ENCODE measurements around the gene USP17L19.
"Not testable (repeated sequence)": the region's sequence is repeated elsewhere in the genome, so short reads cannot be mapped to it uniquely, and the experiment has no call there.

Gene USP17L19

GRCh38 chr4:9253078-9253477, at the start of gene USP17L19:
Gene USP17L19 (plus strand): TSS chr4:9253378. CDS start chr4:9253378, 0 bp downstream.
- DNase-seq (ENCODE audit: low read depth in 2 of 2) = not testable (repeated sequence)

- DNase-seq (ENCODE audit: low read depth in 2 of 2) = not testable (repeated sequence)
These were observed 42.8 kb upstream of the USP17L19 start, which contains the start of gene USP17L10 for GRCh38 chr4:9210357-9210756. Gene USP17L10 (plus strand): TSS chr4:9210657. CDS start chr4:9210657, 0 bp downstream.

- DNase-seq (ENCODE audit: low read depth in 2 of 2) = not testable (repeated sequence)
These were observed 38.5 kb upstream of the USP17L19 start for GRCh38 chr4:9214701-9215100.

- DNase-seq (ENCODE audit: low read depth in 2 of 2) = not testable (repeated sequence)
These were observed 38.1 kb upstream of the USP17L19 start, which contains the start of gene USP17L11 for GRCh38 chr4:9215105-9215504. Gene USP17L11 (plus strand): TSS chr4:9215405. CDS start chr4:9215405, 0 bp downstream.

GRCh38 chr4:9219852-9220251, 33.3 kb upstream of the USP17L19 start, which contains the start of gene USP17L12:
Gene USP17L12 (plus strand): TSS chr4:9220152. CDS start chr4:9220152, 0 bp downstream.
- not testable (repeated sequence) for DNase-seq (ENCODE audit: low read depth in 2 of 2)

GRCh38 chr4:9224596-9224995, 28.6 kb upstream of the USP17L19 start, which contains the start of gene USP17L13:
Gene USP17L13 (plus strand): TSS chr4:9224896. CDS start chr4:9224896, 0 bp downstream.
- not testable (repeated sequence) for DNase-seq (ENCODE audit: low read depth in 2 of 2)

GRCh38 chr4:9230249-9230648, 22.9 kb upstream of the USP17L19 start:
- DNase-seq (ENCODE audit: low read depth in 2 of 2) = not testable (repeated sequence)

GRCh38 chr4:9234085-9234484, 19.1 kb upstream of the USP17L19 start, which contains the start of gene USP17L15:
Gene USP17L15 (plus strand): TSS chr4:9234385. CDS start chr4:9234385, 0 bp downstream.
- not testable (repeated sequence) for DNase-seq (ENCODE audit: low read depth in 2 of 2)

- not testable (repeated sequence) for DNase-seq (ENCODE audit: low read depth in 2 of 2)
These were observed 14.7 kb upstream of the USP17L19 start for GRCh38 chr4:9238461-9238860.

GRCh38 chr4:9243579-9243978, 9.6 kb upstream of the USP17L19 start, which contains the start of gene USP17L17:
Gene USP17L17 (plus strand): TSS chr4:9243879. CDS start chr4:9243879, 0 bp downstream.
- not testable (repeated sequence) for DNase-seq (ENCODE audit: low read depth in 2 of 2)

GRCh38 chr4:9247953-9248680, 5.1 kb upstream of the USP17L19 start, which contains the start of gene USP17L18:
Gene USP17L18 (plus strand): TSS chr4:9248630. CDS start chr4:9248630, 0 bp downstream.
- DNase-seq (ENCODE audit: low read depth in 2 of 2) = not testable (repeated sequence)

GRCh38 chr4:9257824-9258223, 4.6 kb downstream of the USP17L19 start, which contains the start of gene USP17L20:
Gene USP17L20 (plus strand): TSS chr4:9258124. CDS start chr4:9258124, 0 bp downstream.
- not testable (repeated sequence) for DNase-seq (ENCODE audit: low read depth in 2 of 2)

GRCh38 chr4:9262572-9262971, 9.4 kb downstream of the USP17L19 start, which contains the start of gene USP17L21:
Gene USP17L21 (plus strand): TSS chr4:9262872. CDS start chr4:9262872, 0 bp downstream.
- DNase-seq (ENCODE audit: low read depth in 2 of 2) = not testable (repeated sequence)

GRCh38 chr4:9267319-9267718, 14.1 kb downstream of the USP17L19 start, which contains the start of gene USP17L22:
Gene USP17L22 (plus strand): TSS chr4:9267619. CDS start chr4:9267619, 0 bp downstream.
- not testable (repeated sequence) for DNase-seq (ENCODE audit: low read depth in 2 of 2)

- not testable (repeated sequence) for DNase-seq (ENCODE audit: low read depth in 2 of 2)
These were observed 18.5 kb downstream of the USP17L19 start for GRCh38 chr4:9271719-9272118.
